Ovary (tissue), 10 donors: Measurements from ENCODE around the gene NUDT11. TPM values are rescaled to one million over a fixed set of nuclear protein-coding genes. Genes with fewer than 3 reads are reported as not detected.
"Not testable (repeated sequence)": the region's sequence is repeated elsewhere in the genome, so short reads cannot be mapped to it uniquely, and the experiment has no call there.

Experiments
- DNase-seq, 5 donors: peaks; one replicate each; pipeline ENCODE4 v3.0.0-alpha.2; 2019 to 2020
- H3K27ac ChIP-seq, 2 donors: fragments of 200-600 bp; one replicate each; pipeline versions ENCODE4 v1.5.1 to v1.8.0; 2019 to 2022
- H3K27me3 ChIP-seq: fragments of 200-600 bp; one replicate; pipeline ENCODE4 v1.8.0; 2022
- H3K36me3 ChIP-seq: fragments of 200-600 bp; sonication (generic); one replicate; pipeline ENCODE4 v1.5.1; 2019
- H3K4me1 ChIP-seq: one replicate; pipeline ENCODE4 v1.8.1; 2013; ENCODE audit warnings: mild to moderate bottlenecking, moderate library complexity; ENCODE audit not compliant: insufficient read depth
- H3K4me3 ChIP-seq: fragments of 200-600 bp; sonication (generic); one replicate; pipeline ENCODE4 v1.5.1; 2017
- H3K9me3 ChIP-seq, 2 donors: fragments of 200-600 bp in 1 of 2; sonication (generic) in 1 of 2; one replicate each; pipeline versions ENCODE4 v1.5.1 to v1.8.1; 2013 to 2019; ENCODE audit warnings: mild to moderate bottlenecking in 1 of 2, moderate library complexity in 1 of 2
- CTCF ChIP-seq, 3 donors: fragments of 450-650 bp in 2 of 3; fragments of 200-600 bp in 1 of 3; IDR thresholded peaks; one replicate each; pipeline versions ENCODE4 v1.5.1 to v1.8.0; 2016 to 2022; ENCODE audit warnings: antibody characterized with exemption in 3 of 3, mild to moderate bottlenecking in 1 of 3
- EP300 ChIP-seq: sonication (generic); formaldehyde crosslinking; IDR thresholded peaks from one replicate; pipeline ENCODE4 v1.6.1; 2017; ENCODE audit warnings: antibody characterized with exemption
- POLR2A ChIP-seq: fragments of 450-650 bp; IDR thresholded peaks from one replicate; pipeline ENCODE4 v1.6.1; 2017; ENCODE audit warnings: antibody characterized with exemption, mild to moderate bottlenecking, moderate library complexity
- WGBS, 3 donors: extraction: QIAGEN DNeasy Blood & Tissue Kit in 1 of 3; methylation state at CpG; one replicate each; pipeline versions ENCODE4 v1.1.5 to v1.1.7; 2013 to 2017; 5-methylcytosine and 5-hydroxymethylcytosine counted together
- intact Hi-C, 4 donors: fragments of 100-400 bp; cut with DNase I; formaldehyde crosslinking; loops; one replicate each; pipeline versions ENCODE4 v1.11.0 to v1.15.1; 2022 to 2023
- long read RNA-seq, 3 donors: library from polyadenylated mRNA in 2 of 3; unstranded in 2 of 3; transcript quantifications; one replicate each; pipeline ENCODE4 v2.0.0 and lab custom pipeline, GENCODE V29; 2021 to 2026
- polyA plus RNA-seq, 2 donors: library from polyadenylated mRNA; stranded (reverse); fragments of 200-250 nt in 1 of 2; fragments of 350-450 nt in 1 of 2; fragmentation: Illumina TruSeq in 1 of 2; extraction: RNeasy Lipid Tissue Mini Kit (QIAGEN cat#74804) in 1 of 2; gene quantifications; one replicate each; pipeline ENCODE4 v1.2.3, GENCODE V29; 2013 to 2014
- total RNA-seq, 7 donors: library from RNA; depleted of rRNA in 2 of 7; stranded (reverse); fragments of >200 nt in 2 of 7; fragmentation: NEBNext Ultra II Directional in 3 of 7; extraction: Animal tissue kit (Norgen Biotek cat#: 25700) in 3 of 7; gene quantifications; one replicate each; pipeline versions ENCODE4 v1.1.0 to v1.2.4, GENCODE V29; 2016 to 2023
- donor health status: DM: no; HTN: no; CAD: no; lungs with moderate emphysema.
- donor health status: DM: no; HTN: no; CAD: no.
- donor health status: Bipolar disorder and iron deficiency.
- donor health status: DM: yes; HTN: yes; CAD: no.
- donor health status: DM: no; HTN: no; CAD: no.
- donor health status: DM: yes; HTN: yes; CAD: no.

NUDT11 gene
- total RNA-seq = 10 to 100 TPM in 3 of 7 donors, 1 to 10 TPM in 4; 3.6 to 11.9 (median 9.2) TPM
- polyA plus RNA-seq = 1 to 10 TPM; 7.5 TPM
- long read RNA-seq, donor 1, transcript NUDT11-201 (2 exons, 2,385 nt) = major isoform, 66 of 69 reads
- long read RNA-seq, donor 1, partial matches to known transcripts = 3 of 69 reads
- long read RNA-seq, donor 1, other reads (novel, unspliced or antisense) = 0 of 69 reads
- long read RNA-seq, donor 2, transcript NUDT11-201 (2 exons, 2,385 nt) = major isoform, 17 of 17 reads
- long read RNA-seq, donor 2, partial matches to known transcripts = 0 of 17 reads
- long read RNA-seq, donor 2, other reads (novel, unspliced or antisense) = 0 of 17 reads
- long read RNA-seq, donor 3, transcript NUDT11-201 (2 exons, 2,385 nt) = major isoform, 33 of 34 reads
- long read RNA-seq, donor 3, partial matches to known transcripts = 0 of 34 reads
- long read RNA-seq, donor 3, other reads (novel, unspliced or antisense) = 1 of 34 reads

GRCh38 chrX:51496501-51497291 is at the start of gene NUDT11:
TSS of gene NUDT11 (minus strand) at chrX:51496592. CDS start at chrX:51496444, 148 bp downstream.
- WGBS, 3 donors = 29 to 42% (median 36%) methylated on average over 78 to 96 of the region's 96 CpGs
- Histone ChIP-seq H3K4me1 (no peaks in the 10 kb centered on the region), H3K36me3 (no peaks in the 10 kb centered on the region), H3K4me3 (peak within 1 kb of the TSS; percentile 52), H3K27ac (peak within 1 kb of the TSS; percentile 58 to 69), H3K9me3 (no peaks in the 10 kb centered on the region), H3K27me3 (no peaks in the 10 kb centered on the region)
- TF ChIP-seq CTCF (IDR thresholded peaks at IDR 0.05) = no peak
- no peak for TF ChIP-seq EP300
- TF ChIP-seq POLR2A = no peak
- intact Hi-C loops = no loop called here
- peak; percentile 68 to 82 (median 72) for DNase-seq

- WGBS, 3 donors = 62 to 77% (median 64%) methylated on average over 2 of the region's 2 CpGs
- intact Hi-C loops = no loop called here
- TF ChIP-seq CTCF (IDR thresholded peaks at IDR 0.05) = no peak
These were observed 24.0 kb upstream of the NUDT11 start for GRCh38 chrX:51520393-51520792.

GRCh38 chrX:51519131-51519530 is 22.7 kb upstream of the NUDT11 start:
- 36 to 45% (median 42%) methylated on average over 2 of the region's 2 CpGs for WGBS, 3 donors
- H3K36me3 ChIP-seq, H3K4me1 ChIP-seq, intact Hi-C loops, H3K9me3 ChIP-seq, H3K27me3 ChIP-seq, H3K4me3 ChIP-seq, H3K27ac ChIP-seq, DNase-seq: not testable (repeated sequence)

More at GRCh38 chrX:51520393-51520792, 24.0 kb upstream of the NUDT11 start:
- no peak overlapping the region for H3K27ac ChIP-seq
- no peaks in the 10 kb centered on the region for H3K4me1 ChIP-seq
- no peaks in the 10 kb centered on the region for H3K36me3 ChIP-seq
- H3K4me3 ChIP-seq = no peak overlapping the region
- no peaks in the 10 kb centered on the region for H3K27me3 ChIP-seq
- no peak for DNase-seq
- H3K9me3 ChIP-seq = no peaks in the 10 kb centered on the region

GRCh38 chrX:51507551-51507950 is 11.2 kb upstream of the NUDT11 start:
- H3K36me3 ChIP-seq = no peaks in the 10 kb centered on the region
- no peaks in the 10 kb centered on the region for H3K4me1 ChIP-seq
- no peak for TF ChIP-seq CTCF (IDR thresholded peaks at IDR 0.05)
- TF ChIP-seq EP300 = no peak
- no peak for TF ChIP-seq POLR2A
- H3K4me3 ChIP-seq = no peak overlapping the region
- 49 to 67% (median 62%) methylated on average over 3 of the region's 3 CpGs for WGBS, 3 donors
- H3K9me3 ChIP-seq = no peaks in the 10 kb centered on the region
- no peak overlapping the region for H3K27ac ChIP-seq
- intact Hi-C loops = no loop called here
- DNase-seq = no peak
- no peaks in the 10 kb centered on the region for H3K27me3 ChIP-seq

GRCh38 chrX:51495701-51496488 is 497 bp downstream of the NUDT11 start:
- intact Hi-C loops, H3K4me1 ChIP-seq, H3K36me3 ChIP-seq, H3K9me3 ChIP-seq, H3K27me3 ChIP-seq: not testable (repeated sequence)
- peak overlapping the region in 1 of 2 donors; percentile 69 for H3K27ac ChIP-seq
- WGBS, 3 donors = 31 to 55% (median 35%) methylated on average over 48 to 51 of the region's 60 CpGs
- H3K4me3 ChIP-seq = peak overlapping the region; percentile 52
- peak in 1 of 5 donors; percentile 19 for DNase-seq
